Liver (tissue), 9 donors: ENCODE results near the gene ARHGEF10L. TPM values are rescaled to one million over a fixed set of nuclear protein-coding genes. Genes with fewer than 3 reads are reported as not detected.

Source experiments
- DNase-seq: peaks from one replicate; pipeline ENCODE4 v3.0.0-alpha.2; 2017; ENCODE audit warnings: low spot score
- H3K27ac ChIP-seq, 2 donors: one replicate each; pipeline ENCODE4 v1.7.0; 2013; ENCODE audit warnings: inconsistent platforms in 2 of 2, low read length in 2 of 2, control low read depth in 1 of 2, low read depth in 1 of 2, mild to moderate bottlenecking in 1 of 2
- H3K27me3 ChIP-seq, 4 donors: one replicate each; pipeline versions ENCODE4 v1.6.1 to v1.7.0; 2013; ENCODE audit warnings: low read length in 3 of 4, inconsistent platforms in 1 of 4, mild to moderate bottlenecking in 1 of 4, moderate library complexity in 1 of 4; ENCODE audit not compliant: control insufficient read depth in 4 of 4, insufficient read depth in 4 of 4
- H3K36me3 ChIP-seq, 4 donors: one replicate each; pipeline versions ENCODE4 v1.6.1 to v1.7.0; 2013; ENCODE audit warnings: low read length in 3 of 4, mild to moderate bottlenecking in 3 of 4, low read depth in 1 of 4, moderate library complexity in 1 of 4; ENCODE audit not compliant: control insufficient read depth in 4 of 4, insufficient read depth in 3 of 4
- H3K4me1 ChIP-seq, 4 donors: one replicate each; pipeline versions ENCODE4 v1.6.1 to v1.7.0; 2013; ENCODE audit warnings: low read length in 3 of 4, mild to moderate bottlenecking in 3 of 4, moderate library complexity in 1 of 4; ENCODE audit not compliant: control insufficient read depth in 4 of 4, insufficient read depth in 4 of 4
- H3K4me3 ChIP-seq, 3 donors: one replicate each; pipeline versions ENCODE4 v1.6.1 to v1.7.0; 2013; ENCODE audit warnings: low read length in 3 of 3, control low read depth in 1 of 3, low read depth in 1 of 3, mild to moderate bottlenecking in 1 of 3
- H3K9ac ChIP-seq, 2 donors: one replicate each; pipeline ENCODE4 v1.7.0; 2013; ENCODE audit warnings: low read length in 2 of 2, mild to moderate bottlenecking in 2 of 2, moderate library complexity in 2 of 2, control low read depth in 1 of 2, low read depth in 1 of 2
- H3K9me3 ChIP-seq, 4 donors: one replicate each; pipeline versions ENCODE4 v1.6.1 to v1.7.0; 2013; ENCODE audit warnings: low read length in 3 of 4; ENCODE audit not compliant: control insufficient read depth in 4 of 4
- EGR1 ChIP-seq, 2 donors: IDR thresholded peaks; 2 replicates each; pipeline ENCODE4 v1.6.1; 2016 to 2018; ENCODE audit warnings: antibody characterized with exemption in 2 of 2, low read depth in 2 of 2
- FOXA1 ChIP-seq: IDR thresholded peaks from 2 replicates; pipeline ENCODE4 v1.6.1; 2016; ENCODE audit warnings: antibody characterized with exemption
- FOXA2 ChIP-seq: IDR thresholded peaks from 2 replicates; pipeline ENCODE4 v1.6.1; 2016; ENCODE audit warnings: antibody characterized with exemption
- GABPA ChIP-seq, 2 donors: IDR thresholded peaks in 1 of 2; conservative IDR thresholded peaks in 1 of 2; 2 replicates each; pipeline ENCODE4 v1.6.1; 2016; ENCODE audit warnings: antibody characterized with exemption in 2 of 2, mild to moderate bottlenecking in 1 of 2, moderate library complexity in 1 of 2
- HNF4A ChIP-seq, 2 donors: conservative IDR thresholded peaks; 2 replicates each; pipeline ENCODE4 v1.6.1; 2016; ENCODE audit warnings: antibody characterized with exemption in 2 of 2, mild to moderate bottlenecking in 2 of 2
- HNF4G ChIP-seq: IDR thresholded peaks from 2 replicates; pipeline ENCODE4 v1.6.1; 2016; ENCODE audit warnings: antibody characterized with exemption
- JUND ChIP-seq, 2 donors: IDR thresholded peaks; 2 replicates each; pipeline ENCODE4 v1.6.1; 2016; ENCODE audit warnings: antibody characterized with exemption in 2 of 2
- NR2F2 ChIP-seq: IDR thresholded peaks from 2 replicates; pipeline ENCODE4 v1.6.1; 2016; ENCODE audit warnings: antibody characterized with exemption
- RAD21 ChIP-seq, 2 donors: IDR thresholded peaks; 2 replicates each; pipeline ENCODE4 v1.6.1; 2016; ENCODE audit warnings: antibody characterized with exemption in 2 of 2, mild to moderate bottlenecking in 2 of 2
- RXRA ChIP-seq, 2 donors: IDR thresholded peaks; 2 replicates each; pipeline ENCODE4 v1.6.1; 2017 to 2018; ENCODE audit warnings: antibody characterized with exemption in 2 of 2, mild to moderate bottlenecking in 1 of 2
- SP1 ChIP-seq: IDR thresholded peaks from 2 replicates; pipeline ENCODE4 v1.6.1; 2018; ENCODE audit warnings: antibody characterized with exemption, mild to moderate bottlenecking
- TAF1 ChIP-seq: conservative IDR thresholded peaks from 2 replicates; pipeline ENCODE4 v1.6.1; 2016; ENCODE audit warnings: antibody characterized with exemption, mild to moderate bottlenecking
- YY1 ChIP-seq: IDR thresholded peaks from 2 replicates; pipeline ENCODE4 v1.6.1; 2016; ENCODE audit warnings: antibody characterized with exemption, mild to moderate bottlenecking
- WGBS: extraction: QIAGEN DNeasy Blood & Tissue Kit; methylation state at CpG from one replicate; pipeline ENCODE4 v1.1.7; 2013; 5-methylcytosine and 5-hydroxymethylcytosine counted together
- polyA plus RNA-seq, 2 donors: library from polyadenylated mRNA; stranded (reverse) in 1 of 2; unstranded in 1 of 2; fragments of 200-250 nt in 1 of 2; fragments of >200 nt in 1 of 2; fragmentation: Nextera tagmentation in 1 of 2; extraction: Ambion mirVana in 1 of 2; gene quantifications; one replicate each; pipeline versions ENCODE4 v1.2.1 to v1.2.3, GENCODE V29; 2013 to 2015
- total RNA-seq, 2 donors: library from RNA; depleted of rRNA; stranded (reverse); fragments of >200 nt; gene quantifications; one replicate each; pipeline ENCODE4 v1.2.3, GENCODE V29; 2014
- TF ChIP-seq, protein P1 (sequence below): IDR thresholded peaks from 2 replicates; pipeline ENCODE4 v1.6.1; 2016; ENCODE audit warnings: antibody characterized with exemption, mild to moderate bottlenecking
- TF ChIP-seq, protein P2 (sequence below): IDR thresholded peaks from 2 replicates; pipeline ENCODE4 v1.6.1; 2016; ENCODE audit warnings: antibody characterized with exemption
- TF ChIP-seq, protein P3 (sequence below): IDR thresholded peaks from 2 replicates; pipeline ENCODE4 v1.6.1; 2016; ENCODE audit warnings: antibody characterized with exemption
- TF ChIP-seq, protein P4 (sequence below): fragments of 150-350 bp; IDR thresholded peaks from 2 replicates; pipeline ENCODE4 v1.5.1; 2017; ENCODE audit warnings: improper control_type of control experiment, low read depth, low read length; ENCODE audit not compliant: missing input control
- TF ChIP-seq, protein P5 (sequence below): IDR thresholded peaks from 2 replicates; pipeline ENCODE4 v1.6.1; 2016; ENCODE audit warnings: antibody characterized with exemption
- donor health status: healthy.
- donor health status: healthy.
- donor health status: healthy.
- donor health status: healthy.
- donor health status: healthy.

The ARHGEF10L gene
- total and polyA plus RNA-seq, 4 donors, result 26.3 to 169 (median 57.5) TPM

DNA sequence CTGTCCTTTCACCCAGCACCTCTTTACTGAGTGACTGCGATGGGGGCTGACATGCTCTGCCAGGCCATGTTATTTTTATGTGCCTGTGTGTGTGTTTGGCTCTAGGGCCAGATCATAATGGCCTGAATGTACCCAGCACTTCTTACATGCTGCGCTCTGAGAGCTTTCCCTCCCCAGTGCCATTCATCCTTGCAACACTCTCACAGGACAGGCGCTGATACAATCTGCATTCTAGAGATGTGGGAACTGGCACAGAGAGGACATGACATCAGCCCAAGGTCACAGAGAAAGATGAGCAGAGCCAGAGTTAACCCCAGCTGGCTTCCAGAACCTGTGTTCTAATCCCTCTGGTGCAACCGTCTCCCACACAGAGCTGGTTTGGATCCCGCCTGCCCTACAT is 54.5 kb downstream of the ARHGEF10L start:
- H3K4me3 ChIP-seq, result no peak overlapping the region
- WGBS, result 36% methylated on average over 5 of the region's 5 CpGs
- TF ChIP-seq, protein P1, sequence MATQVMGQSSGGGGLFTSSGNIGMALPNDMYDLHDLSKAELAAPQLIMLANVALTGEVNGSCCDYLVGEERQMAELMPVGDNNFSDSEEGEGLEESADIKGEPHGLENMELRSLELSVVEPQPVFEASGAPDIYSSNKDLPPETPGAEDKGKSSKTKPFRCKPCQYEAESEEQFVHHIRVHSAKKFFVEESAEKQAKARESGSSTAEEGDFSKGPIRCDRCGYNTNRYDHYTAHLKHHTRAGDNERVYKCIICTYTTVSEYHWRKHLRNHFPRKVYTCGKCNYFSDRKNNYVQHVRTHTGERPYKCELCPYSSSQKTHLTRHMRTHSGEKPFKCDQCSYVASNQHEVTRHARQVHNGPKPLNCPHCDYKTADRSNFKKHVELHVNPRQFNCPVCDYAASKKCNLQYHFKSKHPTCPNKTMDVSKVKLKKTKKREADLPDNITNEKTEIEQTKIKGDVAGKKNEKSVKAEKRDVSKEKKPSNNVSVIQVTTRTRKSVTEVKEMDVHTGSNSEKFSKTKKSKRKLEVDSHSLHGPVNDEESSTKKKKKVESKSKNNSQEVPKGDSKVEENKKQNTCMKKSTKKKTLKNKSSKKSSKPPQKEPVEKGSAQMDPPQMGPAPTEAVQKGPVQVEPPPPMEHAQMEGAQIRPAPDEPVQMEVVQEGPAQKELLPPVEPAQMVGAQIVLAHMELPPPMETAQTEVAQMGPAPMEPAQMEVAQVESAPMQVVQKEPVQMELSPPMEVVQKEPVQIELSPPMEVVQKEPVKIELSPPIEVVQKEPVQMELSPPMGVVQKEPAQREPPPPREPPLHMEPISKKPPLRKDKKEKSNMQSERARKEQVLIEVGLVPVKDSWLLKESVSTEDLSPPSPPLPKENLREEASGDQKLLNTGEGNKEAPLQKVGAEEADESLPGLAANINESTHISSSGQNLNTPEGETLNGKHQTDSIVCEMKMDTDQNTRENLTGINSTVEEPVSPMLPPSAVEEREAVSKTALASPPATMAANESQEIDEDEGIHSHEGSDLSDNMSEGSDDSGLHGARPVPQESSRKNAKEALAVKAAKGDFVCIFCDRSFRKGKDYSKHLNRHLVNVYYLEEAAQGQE, result peak; percentile 40
- TF ChIP-seq YY1 (peak; percentile 71), TAF1 (no peak), RAD21 (IDR thresholded peaks at IDR 0.05) (peak; percentile 37 to 60), FOXA2 (peak; percentile 57), GABPA (IDR thresholded peaks at IDR 0.05 in 1 of 2, conservative IDR thresholded peaks at IDR 0.05 in 1 of 2) (peak in 1 of 2 donors; percentile 15), SP1 (peak; percentile 82), NR2F2 (peak; percentile 54), EGR1 (IDR thresholded peaks at IDR 0.05; ENCODE audit: low read depth in 2 of 2) (peak in 1 of 2 donors; percentile 65), HNF4A (conservative IDR thresholded peaks at IDR 0.05) (peak; percentile 72 to 83), RXRA (IDR thresholded peaks at IDR 0.05) (peak; percentile 95), HNF4G (no peak), FOXA1 (peak; percentile 37), JUND (IDR thresholded peaks at IDR 0.05) (peak; percentile 71 to 76)
- TF ChIP-seq, protein P2, sequence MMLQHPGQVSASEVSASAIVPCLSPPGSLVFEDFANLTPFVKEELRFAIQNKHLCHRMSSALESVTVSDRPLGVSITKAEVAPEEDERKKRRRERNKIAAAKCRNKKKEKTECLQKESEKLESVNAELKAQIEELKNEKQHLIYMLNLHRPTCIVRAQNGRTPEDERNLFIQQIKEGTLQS, result peak; percentile 61
- TF ChIP-seq, protein P3, sequence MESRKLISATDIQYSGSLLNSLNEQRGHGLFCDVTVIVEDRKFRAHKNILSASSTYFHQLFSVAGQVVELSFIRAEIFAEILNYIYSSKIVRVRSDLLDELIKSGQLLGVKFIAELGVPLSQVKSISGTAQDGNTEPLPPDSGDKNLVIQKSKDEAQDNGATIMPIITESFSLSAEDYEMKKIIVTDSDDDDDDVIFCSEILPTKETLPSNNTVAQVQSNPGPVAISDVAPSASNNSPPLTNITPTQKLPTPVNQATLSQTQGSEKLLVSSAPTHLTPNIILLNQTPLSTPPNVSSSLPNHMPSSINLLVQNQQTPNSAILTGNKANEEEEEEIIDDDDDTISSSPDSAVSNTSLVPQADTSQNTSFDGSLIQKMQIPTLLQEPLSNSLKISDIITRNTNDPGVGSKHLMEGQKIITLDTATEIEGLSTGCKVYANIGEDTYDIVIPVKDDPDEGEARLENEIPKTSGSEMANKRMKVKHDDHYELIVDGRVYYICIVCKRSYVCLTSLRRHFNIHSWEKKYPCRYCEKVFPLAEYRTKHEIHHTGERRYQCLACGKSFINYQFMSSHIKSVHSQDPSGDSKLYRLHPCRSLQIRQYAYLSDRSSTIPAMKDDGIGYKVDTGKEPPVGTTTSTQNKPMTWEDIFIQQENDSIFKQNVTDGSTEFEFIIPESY, result peak; percentile 69
- TF ChIP-seq, protein P4, sequence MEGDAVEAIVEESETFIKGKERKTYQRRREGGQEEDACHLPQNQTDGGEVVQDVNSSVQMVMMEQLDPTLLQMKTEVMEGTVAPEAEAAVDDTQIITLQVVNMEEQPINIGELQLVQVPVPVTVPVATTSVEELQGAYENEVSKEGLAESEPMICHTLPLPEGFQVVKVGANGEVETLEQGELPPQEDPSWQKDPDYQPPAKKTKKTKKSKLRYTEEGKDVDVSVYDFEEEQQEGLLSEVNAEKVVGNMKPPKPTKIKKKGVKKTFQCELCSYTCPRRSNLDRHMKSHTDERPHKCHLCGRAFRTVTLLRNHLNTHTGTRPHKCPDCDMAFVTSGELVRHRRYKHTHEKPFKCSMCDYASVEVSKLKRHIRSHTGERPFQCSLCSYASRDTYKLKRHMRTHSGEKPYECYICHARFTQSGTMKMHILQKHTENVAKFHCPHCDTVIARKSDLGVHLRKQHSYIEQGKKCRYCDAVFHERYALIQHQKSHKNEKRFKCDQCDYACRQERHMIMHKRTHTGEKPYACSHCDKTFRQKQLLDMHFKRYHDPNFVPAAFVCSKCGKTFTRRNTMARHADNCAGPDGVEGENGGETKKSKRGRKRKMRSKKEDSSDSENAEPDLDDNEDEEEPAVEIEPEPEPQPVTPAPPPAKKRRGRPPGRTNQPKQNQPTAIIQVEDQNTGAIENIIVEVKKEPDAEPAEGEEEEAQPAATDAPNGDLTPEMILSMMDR, result no peak
- TF ChIP-seq, protein P5, sequence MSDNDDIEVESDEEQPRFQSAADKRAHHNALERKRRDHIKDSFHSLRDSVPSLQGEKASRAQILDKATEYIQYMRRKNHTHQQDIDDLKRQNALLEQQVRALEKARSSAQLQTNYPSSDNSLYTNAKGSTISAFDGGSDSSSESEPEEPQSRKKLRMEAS, result peak; percentile 94
- no peak for DNase-seq
- peaks cover 24 to 93% (median 72%) of the 10 kb centered on the region in 4 donors for H3K4me1 ChIP-seq
- H3K36me3 ChIP-seq, result peaks cover 8 to 36% (median 15%) of the 10 kb centered on the region in 4 donors
- no peaks in the 10 kb centered on the region for H3K27me3 ChIP-seq
- H3K9ac ChIP-seq, result no peak overlapping the region
- peak overlapping the region; percentile 9 to 72 for H3K27ac ChIP-seq
- no peaks in the 10 kb centered on the region for H3K9me3 ChIP-seq
